ENCODE measurements around the gene BLTP3A. TPM values are rescaled to one million over a fixed set of nuclear protein-coding genes. Genes with fewer than 3 reads are reported as not detected.
"Not testable (repeated sequence)": the region's sequence is repeated elsewhere in the genome, so short reads cannot be mapped to it uniquely, and the experiment has no call there.

BLTP3A gene
- polyA plus RNA-seq, 6 donors from 2014 or later: 0.68 to 4.2 (median 1.7) TPM

GRCh38 chr6:34761681-34762080 is 30.2 kb upstream of the BLTP3A start:
- H3K4me3 Mint-ChIP-seq; DNase-seq; H3K4me1 Mint-ChIP-seq; H3K27me3 Mint-ChIP-seq; H3K9me3 Mint-ChIP-seq; ATAC-seq (ENCODE audit: low read depth in 2 of 2): not testable (repeated sequence)
- peak overlapping the region in 1 of 6 donors; percentile 30 for H3K27ac Mint-ChIP-seq
- H3K36me3 Mint-ChIP-seq: peaks cover 10 to 17% of the 10 kb centered on the region in 2 donors

DNA sequence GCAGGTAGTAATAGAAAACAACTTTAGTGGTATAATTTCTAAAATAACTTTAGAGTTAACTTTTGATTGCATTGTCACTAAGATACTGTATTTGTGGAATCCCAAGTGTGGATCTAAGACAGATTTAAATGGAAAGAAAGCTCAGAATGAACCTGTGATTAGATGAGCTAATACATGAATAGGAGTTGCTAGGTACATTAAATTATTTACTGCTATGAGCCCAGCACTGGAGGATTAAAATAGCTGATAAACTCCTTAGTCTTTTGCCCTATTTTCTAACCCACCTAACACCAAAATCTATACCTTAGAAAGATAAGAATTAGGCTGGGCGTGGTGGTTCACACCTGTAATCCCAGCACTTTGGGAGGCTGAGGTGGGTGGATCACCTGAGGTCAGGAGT is 23.7 kb upstream of the BLTP3A start:
- peaks cover 9 to 21% of the 10 kb centered on the region in 2 donors for H3K36me3 Mint-ChIP-seq
- H3K27ac Mint-ChIP-seq: no peak overlapping the region
- no peaks in the 10 kb centered on the region for H3K27me3 Mint-ChIP-seq
- no peaks in the 10 kb centered on the region for H3K4me1 Mint-ChIP-seq
- H3K4me3 Mint-ChIP-seq: no peak overlapping the region
- H3K9me3 Mint-ChIP-seq: no peaks in the 10 kb centered on the region
- DNase-seq (no peak), ATAC-seq (ENCODE audit: low read depth in 2 of 2) (no peak)

GRCh38 chr6:34771727-34772126 is 20.2 kb upstream of the BLTP3A start:
- no peak overlapping the region for H3K4me3 Mint-ChIP-seq
- no peaks in the 10 kb centered on the region for H3K4me1 Mint-ChIP-seq
- no peaks in the 10 kb centered on the region for H3K27me3 Mint-ChIP-seq
- H3K9me3 Mint-ChIP-seq: no peaks in the 10 kb centered on the region
- peak overlapping the region in 2 of 6 donors; percentile 33 to 54 for H3K27ac Mint-ChIP-seq
- DNase-seq (no peak), ATAC-seq (ENCODE audit: low read depth in 2 of 2) (no peak)
- peaks cover 15% of the 10 kb centered on the region in 2 donors for H3K36me3 Mint-ChIP-seq

GRCh38 chr6:34772940-34773339 is 18.9 kb upstream of the BLTP3A start:
- no peak for DNase-seq
- Mint-ChIP-seq H3K4me1 (no peaks in the 10 kb centered on the region), H3K4me3 (no peak overlapping the region), H3K27ac (no peak overlapping the region), H3K9me3 (no peaks in the 10 kb centered on the region), H3K27me3 (no peaks in the 10 kb centered on the region), H3K36me3 (peaks cover 15 to 16% of the 10 kb centered on the region in 2 donors)
- no peak for ATAC-seq (ENCODE audit: low read depth in 2 of 2)

- ATAC-seq (ENCODE audit: low read depth in 2 of 2) (no peak), DNase-seq (no peak)
- H3K4me3 Mint-ChIP-seq: no peak overlapping the region
- H3K27me3 Mint-ChIP-seq: no peaks in the 10 kb centered on the region
- peaks cover 15 to 16% of the 10 kb centered on the region in 2 donors for H3K36me3 Mint-ChIP-seq
- no peaks in the 10 kb centered on the region for H3K9me3 Mint-ChIP-seq
- no peaks in the 10 kb centered on the region for H3K4me1 Mint-ChIP-seq
- H3K27ac Mint-ChIP-seq: peak overlapping the region in 1 of 6 donors; percentile 12
Observed at GRCh38 chr6:34773916-34774315, 18.0 kb upstream of the BLTP3A start.

DNA sequence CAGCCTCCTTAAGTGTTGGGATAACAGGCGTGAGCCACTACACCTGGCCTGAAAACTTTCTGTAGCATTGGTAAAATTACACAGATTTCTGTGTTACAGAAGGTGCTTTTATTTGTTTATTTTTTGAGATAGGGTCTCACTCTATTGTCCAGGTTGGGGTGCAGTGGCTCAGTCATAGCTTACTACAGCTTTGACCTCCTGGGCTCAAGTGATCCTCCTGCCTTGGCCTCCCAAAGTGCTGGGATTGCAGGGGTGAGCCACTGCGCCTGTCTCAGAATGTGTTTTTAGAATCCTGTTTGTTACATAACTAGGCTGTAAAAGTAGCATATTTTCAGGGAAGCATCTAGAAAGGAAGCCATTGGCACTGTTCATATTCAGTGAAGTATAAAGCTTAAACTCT is 16.9 kb upstream of the BLTP3A start:
- DNase-seq (no peak), ATAC-seq (ENCODE audit: low read depth in 2 of 2) (no peak)
- Mint-ChIP-seq H3K27ac (no peak overlapping the region), H3K4me3 (no peak overlapping the region), H3K9me3 (no peaks in the 10 kb centered on the region), H3K4me1 (no peaks in the 10 kb centered on the region), H3K36me3 (peaks cover 15 to 16% of the 10 kb centered on the region in 2 donors), H3K27me3 (no peaks in the 10 kb centered on the region)

GRCh38 chr6:34785375-34785774 is 6.5 kb upstream of the BLTP3A start:
- H3K4me3 Mint-ChIP-seq; H3K4me1 Mint-ChIP-seq; ATAC-seq (ENCODE audit: low read depth in 2 of 2); H3K27ac Mint-ChIP-seq; H3K27me3 Mint-ChIP-seq; H3K36me3 Mint-ChIP-seq; DNase-seq; H3K9me3 Mint-ChIP-seq: not testable (repeated sequence)

- not testable (repeated sequence) for DNase-seq; ATAC-seq (ENCODE audit: low read depth in 2 of 2); H3K27ac Mint-ChIP-seq; H3K9me3 Mint-ChIP-seq; H3K4me3 Mint-ChIP-seq; H3K36me3 Mint-ChIP-seq; H3K27me3 Mint-ChIP-seq
- peaks cover 0 to 16% (median 6%) of the 10 kb centered on the region in 3 donors for H3K4me1 Mint-ChIP-seq
Observed at GRCh38 chr6:34787152-34787551, 4.7 kb upstream of the BLTP3A start.

GRCh38 chr6:34788111-34788510 is 3.8 kb upstream of the BLTP3A start:
- peaks cover 8 to 23% (median 14%) of the 10 kb centered on the region in 3 donors for H3K4me1 Mint-ChIP-seq
- ATAC-seq (ENCODE audit: low read depth in 2 of 2) (no peak), DNase-seq (no peak)
- H3K9me3 Mint-ChIP-seq: no peaks in the 10 kb centered on the region
- peak overlapping the region in 1 of 8 donors; percentile 24 for H3K4me3 Mint-ChIP-seq
- no peaks in the 10 kb centered on the region for H3K36me3 Mint-ChIP-seq
- H3K27me3 Mint-ChIP-seq: no peaks in the 10 kb centered on the region
- no peak overlapping the region for H3K27ac Mint-ChIP-seq

DNA sequence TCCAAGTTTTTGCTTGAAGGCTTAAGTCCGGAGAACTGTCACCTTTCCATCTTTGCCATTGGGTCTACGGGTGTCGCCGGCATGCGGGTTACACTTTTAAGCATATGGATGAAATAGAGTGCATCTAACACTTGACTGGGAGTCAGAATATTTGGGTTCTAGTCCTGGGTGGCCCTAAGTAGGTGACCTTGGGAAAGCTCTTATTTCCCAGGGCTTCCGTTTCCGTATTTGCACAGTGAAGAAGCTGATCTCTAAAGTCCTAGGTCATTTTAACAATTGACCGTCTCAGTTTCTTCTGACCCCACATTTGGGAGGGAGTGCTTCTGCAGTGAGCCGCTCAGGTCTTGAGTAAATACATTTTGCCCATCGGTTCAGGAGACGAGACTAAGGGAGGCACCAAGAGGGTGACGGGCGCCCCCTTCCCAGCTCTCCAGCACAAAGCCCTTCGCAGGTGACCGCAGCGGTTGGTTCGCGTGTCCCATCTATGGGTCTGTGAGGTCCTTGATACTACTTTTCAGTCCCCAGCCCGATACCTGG is 651 bp upstream of the BLTP3A start:
- H3K4me1 Mint-ChIP-seq: peaks cover 18 to 33% (median 22%) of the 10 kb centered on the region in 3 donors
- no peaks in the 10 kb centered on the region for H3K36me3 Mint-ChIP-seq
- H3K27me3 Mint-ChIP-seq: no peaks in the 10 kb centered on the region
- peak overlapping the region; percentile 85 to 99 (median 98) for H3K4me3 Mint-ChIP-seq
- no peaks in the 10 kb centered on the region for H3K9me3 Mint-ChIP-seq
- H3K27ac Mint-ChIP-seq: peak overlapping the region; percentile 53 to 94 (median 84)
- ATAC-seq (ENCODE audit: low read depth in 2 of 2): peak in 1 of 2 donors; percentile 27
- DNase-seq: no peak

DNA sequence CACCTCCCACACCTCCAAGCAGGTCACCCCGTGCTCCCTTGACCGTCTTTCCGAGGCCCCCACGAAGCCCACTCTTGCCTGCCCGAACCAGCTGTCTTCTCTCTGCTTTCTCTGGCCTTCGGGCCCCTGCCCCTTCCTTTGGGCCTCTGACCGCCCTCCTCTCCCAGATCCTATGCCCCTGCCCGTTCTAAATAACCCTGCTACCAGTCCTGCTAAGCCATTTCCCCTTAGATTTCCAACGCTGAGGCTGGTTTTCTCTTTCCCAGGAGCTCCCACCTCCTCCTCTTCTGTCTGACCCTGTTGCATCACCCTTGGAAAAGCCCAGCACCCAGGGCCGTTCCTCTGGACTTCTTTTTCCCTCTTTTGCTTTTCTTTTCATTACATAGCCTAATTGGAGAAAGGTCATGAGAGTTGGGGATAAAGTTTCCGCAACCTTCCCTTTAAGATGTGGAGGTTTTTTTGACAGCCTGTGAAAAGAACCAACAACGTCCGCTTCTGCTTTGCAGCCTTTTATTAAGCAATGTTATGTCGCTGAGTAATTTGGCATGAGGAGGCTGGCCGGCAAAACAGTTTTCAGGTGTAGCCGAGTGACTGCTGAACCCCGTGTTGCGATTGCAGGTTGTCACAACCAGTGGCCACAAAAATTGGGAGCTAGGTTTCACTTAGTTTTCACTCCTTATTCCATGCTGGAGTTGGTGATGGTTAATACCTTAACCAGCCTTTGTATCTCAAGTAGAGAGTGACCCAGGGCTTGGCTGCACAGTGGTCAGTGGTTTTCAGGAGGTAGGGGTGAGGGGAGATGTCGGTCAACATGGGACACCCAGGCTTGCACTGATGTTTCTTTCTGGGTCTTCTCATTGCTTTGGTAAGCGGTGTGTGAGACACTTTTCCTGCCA is 970 bp downstream of the BLTP3A start:
- peak; percentile 31 for DNase-seq
- no peak for ATAC-seq (ENCODE audit: low read depth in 2 of 2)
- no peaks in the 10 kb centered on the region for H3K27me3 Mint-ChIP-seq
- H3K9me3 Mint-ChIP-seq: no peaks in the 10 kb centered on the region
- peaks cover 18 to 33% (median 22%) of the 10 kb centered on the region in 3 donors for H3K4me1 Mint-ChIP-seq
- H3K27ac Mint-ChIP-seq: peak overlapping the region; percentile 53 to 96 (median 93)
- H3K36me3 Mint-ChIP-seq: no peaks in the 10 kb centered on the region
- H3K4me3 Mint-ChIP-seq: peak overlapping the region; percentile 85 to 99 (median 97)

- no peaks in the 10 kb centered on the region for H3K27me3 Mint-ChIP-seq
- peak overlapping the region in 6 of 8 donors; percentile 14 to 99 (median 95) for H3K4me3 Mint-ChIP-seq
- no peak for ATAC-seq (ENCODE audit: low read depth in 2 of 2)
- H3K9me3 Mint-ChIP-seq: no peaks in the 10 kb centered on the region
- no peaks in the 10 kb centered on the region for H3K36me3 Mint-ChIP-seq
- peaks cover 18 to 33% (median 22%) of the 10 kb centered on the region in 3 donors for H3K4me1 Mint-ChIP-seq
- DNase-seq: no peak
- H3K27ac Mint-ChIP-seq: no peak overlapping the region
Observed at GRCh38 chr6:34793877-34794276, 2.0 kb downstream of the BLTP3A start.

DNA sequence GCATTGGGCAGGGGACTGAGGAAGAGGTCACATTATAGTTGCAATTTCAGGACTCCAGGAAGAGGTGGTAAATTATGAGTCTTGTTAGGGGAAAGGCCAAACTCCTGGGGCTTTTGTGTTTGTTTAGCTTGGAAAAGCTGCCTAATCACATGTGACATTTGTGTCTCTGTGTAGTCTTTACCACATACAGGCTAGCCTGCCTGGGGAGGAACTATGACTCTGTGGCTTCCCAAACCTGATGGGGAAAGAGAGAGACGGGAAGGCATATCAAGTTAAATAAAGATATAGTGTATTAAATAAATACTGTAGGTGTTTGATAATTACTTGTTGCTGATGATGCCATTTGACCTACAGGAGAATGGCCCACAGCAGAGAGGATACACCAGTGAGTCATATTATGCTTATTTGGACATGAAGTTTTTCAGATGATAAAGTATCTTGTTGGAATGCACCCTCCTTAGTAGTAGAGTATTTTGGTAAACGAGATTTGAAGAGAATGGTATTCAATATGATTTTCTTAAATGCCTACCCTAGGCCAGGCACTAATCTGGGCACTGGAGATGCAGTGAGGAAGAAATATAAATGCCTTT is 4.0 kb downstream of the BLTP3A start:
- Mint-ChIP-seq H3K4me3 (no peak overlapping the region), H3K27me3 (no peaks in the 10 kb centered on the region), H3K4me1 (peaks cover 18 to 25% (median 25%) of the 10 kb centered on the region in 3 donors), H3K27ac (peak overlapping the region in 2 of 6 donors; percentile 39 to 68), H3K9me3 (no peaks in the 10 kb centered on the region), H3K36me3 (no peaks in the 10 kb centered on the region)
- ATAC-seq (ENCODE audit: low read depth in 2 of 2) (no peak), DNase-seq (no peak)

- no peak overlapping the region for H3K27ac Mint-ChIP-seq
- H3K9me3 Mint-ChIP-seq: no peaks in the 10 kb centered on the region
- H3K36me3 Mint-ChIP-seq: no peaks in the 10 kb centered on the region
- ATAC-seq (ENCODE audit: low read depth in 2 of 2) (no peak), DNase-seq (no peak)
- no peak overlapping the region for H3K4me3 Mint-ChIP-seq
- H3K27me3 Mint-ChIP-seq: no peaks in the 10 kb centered on the region
- H3K4me1 Mint-ChIP-seq: peaks cover 10 to 12% (median 11%) of the 10 kb centered on the region in 3 donors
Observed at GRCh38 chr6:34798057-34798456, 6.2 kb downstream of the BLTP3A start.
